G401.6 (cell line): Measurements from ENCODE around the gene WNK1.

Experiments
- FAIRE-seq: peaks from 2 replicates; lab custom pipeline; 2012; peaks lifted over from hg19 to GRCh38; lab: Jason Lieb, UNC

Gene WNK1

GRCh38 chr12:954741-955140 is 202.4 kb downstream of the WNK1 start:
- FAIRE-seq, result no peak

- FAIRE-seq, result no peak
Measured at GRCh38 chr12:955939-956338, 203.6 kb downstream of the WNK1 start.

DNA sequence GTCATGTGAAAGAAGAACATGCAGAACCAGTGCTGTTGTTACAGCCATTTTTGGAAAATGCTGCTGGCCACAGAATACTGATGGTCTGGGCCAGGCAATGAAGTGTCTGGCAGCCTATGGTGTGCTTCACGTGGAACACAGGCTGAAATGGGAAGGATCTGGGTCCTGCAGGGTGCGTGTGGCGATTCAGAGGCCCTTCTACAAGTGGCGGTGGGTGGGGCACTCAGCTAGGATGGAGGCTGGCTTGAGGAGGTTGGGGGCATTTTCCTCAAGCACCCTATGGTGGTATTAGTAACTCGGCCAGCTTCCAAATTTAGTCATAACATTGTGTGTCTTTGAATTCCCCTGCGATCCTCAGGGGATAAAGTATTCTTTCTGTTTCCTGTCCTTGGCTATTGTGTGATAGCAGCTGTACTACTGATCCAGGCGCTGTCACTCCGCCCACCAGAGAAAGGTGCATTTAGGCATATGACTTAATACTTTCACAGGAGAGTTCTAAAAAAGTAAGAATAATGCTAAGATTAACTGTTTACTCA is 206.3 kb downstream of the WNK1 start:
- no peak for FAIRE-seq
